GM19193 (cell line): ENCODE measurements around the gene CYP27B1.

Experiments used
- POLR2A ChIP-seq: IDR thresholded peaks from 4 replicates; pipeline ENCODE4 v1.6.1; 2011; ENCODE audit not compliant: insufficient read depth, insufficient read length; ENCODE audit errors: extremely low read depth

CYP27B1 gene

GRCh38 chr12:57730336-57731067, 36.4 kb downstream of the CYP27B1 start:
- no peak for TF ChIP-seq POLR2A

- TF ChIP-seq POLR2A = no peak
Observed at GRCh38 chr12:57729321-57729844, 37.5 kb downstream of the CYP27B1 start.

GRCh38 chr12:57727758-57728395, 39.0 kb downstream of the CYP27B1 start:
- TF ChIP-seq POLR2A = no peak

DNA sequence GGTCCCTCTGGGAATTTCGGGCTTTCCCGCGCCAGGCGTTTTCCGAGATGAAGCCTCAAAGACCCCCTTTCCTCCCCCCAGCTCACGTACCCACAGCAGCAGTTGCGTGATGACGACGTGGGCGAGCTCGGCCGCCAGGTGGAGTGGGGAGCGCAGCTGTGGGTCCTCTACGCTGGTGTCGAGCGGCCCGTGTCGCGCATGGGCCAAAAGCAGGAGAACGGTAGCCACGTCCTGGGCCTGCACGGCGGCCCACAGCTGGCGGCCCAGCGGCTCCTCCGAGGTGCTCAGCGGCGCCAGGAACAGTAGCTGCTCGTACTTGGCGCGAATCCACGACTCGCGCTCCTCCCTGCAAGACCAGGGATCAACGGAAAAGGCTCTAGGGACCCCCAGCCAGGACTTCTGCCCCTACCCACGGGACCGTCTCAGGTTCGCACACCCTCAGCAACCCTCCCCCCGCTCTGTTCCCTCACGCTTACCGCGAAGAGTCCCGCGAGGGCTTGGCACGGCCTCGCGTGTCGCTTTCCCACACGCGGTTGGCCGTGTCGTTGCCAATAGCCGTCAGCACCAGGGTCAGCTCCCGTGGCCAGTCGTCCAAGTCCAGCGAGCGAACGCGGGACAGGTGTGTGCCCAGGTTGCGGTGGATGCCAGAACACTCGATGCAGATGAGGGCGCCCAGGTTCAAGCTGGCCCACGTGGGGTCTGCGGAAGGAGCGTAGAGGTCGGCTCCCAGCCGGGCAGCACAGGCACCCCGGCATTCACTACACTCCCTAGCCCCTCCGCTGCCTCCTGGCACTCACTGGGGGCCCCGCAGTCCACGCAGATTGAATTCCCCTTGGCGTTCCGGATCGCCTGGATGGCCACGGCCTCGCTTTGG, 39.8 kb downstream of the CYP27B1 start:
- TF ChIP-seq POLR2A = no peak

- TF ChIP-seq POLR2A = no peak
Observed at GRCh38 chr12:57726151-57726883, 40.6 kb downstream of the CYP27B1 start.

DNA sequence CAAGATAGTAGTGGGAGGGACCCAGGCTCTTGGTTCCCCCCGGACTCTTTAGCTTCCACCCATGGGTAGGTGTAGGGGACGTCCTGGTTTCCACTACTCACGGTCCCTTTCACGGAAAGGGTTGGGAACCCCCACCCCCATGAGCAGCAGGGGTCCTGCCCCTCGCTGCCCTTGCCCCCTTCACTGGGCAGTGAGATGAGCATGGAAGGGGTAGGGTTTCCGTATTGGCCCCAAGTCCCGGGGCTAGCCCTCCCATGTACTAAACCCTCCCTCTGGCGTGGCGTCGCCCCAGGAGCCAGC, 41.1 kb downstream of the CYP27B1 start:
- TF ChIP-seq POLR2A = no peak

GRCh38 chr12:57724936-57725740, 41.7 kb downstream of the CYP27B1 start:
- TF ChIP-seq POLR2A = no peak

- no peak for TF ChIP-seq POLR2A
Observed at GRCh38 chr12:57724003-57724935, 42.6 kb downstream of the CYP27B1 start.

DNA sequence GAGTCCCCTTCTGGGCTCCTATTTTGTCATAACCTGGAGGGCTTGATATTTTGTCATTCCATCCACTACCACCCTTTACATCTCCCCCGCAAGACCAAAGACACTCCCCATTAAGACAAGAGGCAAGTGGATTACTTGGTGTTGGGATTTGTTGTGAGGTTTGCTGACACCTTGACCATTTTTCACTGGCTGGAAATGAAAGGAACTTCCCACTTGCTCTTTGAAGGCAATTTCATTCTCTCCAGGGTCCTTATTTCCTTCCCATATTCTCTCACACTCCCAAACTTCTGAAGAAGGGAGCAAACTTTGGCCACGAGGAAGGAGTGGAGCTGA, 43.3 kb downstream of the CYP27B1 start:
- no peak for TF ChIP-seq POLR2A

GRCh38 chr12:57722716-57723629, 43.9 kb downstream of the CYP27B1 start:
- TF ChIP-seq POLR2A = no peak

GRCh38 chr12:57720606-57721595, 46.0 kb downstream of the CYP27B1 start:
- no peak for TF ChIP-seq POLR2A
